ENCODE data around the gene CLTA. TPM values are rescaled to one million over a fixed set of nuclear protein-coding genes. Genes with fewer than 3 reads are reported as not detected.
A peak's percentile ranks its signal among the peaks of the same experiment; 100 is the strongest.

CLTA gene
- total and polyA plus RNA-seq, 10 of the 15 experiments (the other 5 are each of a cell fraction or from before 2014, with no cell fraction given): 49.0 to 241 (median 168) TPM

- TF ChIP-seq E4F1 (IDR thresholded peaks at IDR 0.05; ENCODE audit: borderline replicate concordance, partially characterized antibody): peak; percentile 51
- peak; percentile 96 for TF ChIP-seq POLR2AphosphoS2 (IDR thresholded peaks at IDR 0.05; ENCODE audit: low read depth, low read length)
- peak; percentile 86 for TF ChIP-seq POLR2AphosphoS5 (IDR thresholded peaks at IDR 0.05; ENCODE audit: low read length)
- no peak for TF ChIP-seq USF1 (IDR thresholded peaks at IDR 0.05; ENCODE audit: borderline replicate concordance, extremely low read length, insufficient read depth, low read depth, low read length)
- peak; percentile 90; the same call in 1 of the 2 replicates for TF ChIP-seq RB1 (IDR thresholded peaks at IDR 0.05; ENCODE audit: borderline replicate concordance)
- peak; percentile 78 for TF ChIP-seq NBN (IDR thresholded peaks at IDR 0.05)
- no peak for TF ChIP-seq ZBTB40 (IDR thresholded peaks at IDR 0.05; ENCODE audit: borderline replicate concordance)
- peak; percentile 84 for TF ChIP-seq ESRRA (IDR thresholded peaks at IDR 0.05; ENCODE audit: low read length)
- peak; percentile 81 to 83 for TF ChIP-seq BHLHE40 (IDR thresholded peaks at IDR 0.05; ENCODE audit: borderline replicate concordance in 1 of 2, low read depth in 2 of 2, low read length in 1 of 2)
- no peak for TF ChIP-seq BMI1 (IDR thresholded peaks at IDR 0.05; ENCODE audit: borderline replicate concordance)
- TF ChIP-seq, protein P1, sequence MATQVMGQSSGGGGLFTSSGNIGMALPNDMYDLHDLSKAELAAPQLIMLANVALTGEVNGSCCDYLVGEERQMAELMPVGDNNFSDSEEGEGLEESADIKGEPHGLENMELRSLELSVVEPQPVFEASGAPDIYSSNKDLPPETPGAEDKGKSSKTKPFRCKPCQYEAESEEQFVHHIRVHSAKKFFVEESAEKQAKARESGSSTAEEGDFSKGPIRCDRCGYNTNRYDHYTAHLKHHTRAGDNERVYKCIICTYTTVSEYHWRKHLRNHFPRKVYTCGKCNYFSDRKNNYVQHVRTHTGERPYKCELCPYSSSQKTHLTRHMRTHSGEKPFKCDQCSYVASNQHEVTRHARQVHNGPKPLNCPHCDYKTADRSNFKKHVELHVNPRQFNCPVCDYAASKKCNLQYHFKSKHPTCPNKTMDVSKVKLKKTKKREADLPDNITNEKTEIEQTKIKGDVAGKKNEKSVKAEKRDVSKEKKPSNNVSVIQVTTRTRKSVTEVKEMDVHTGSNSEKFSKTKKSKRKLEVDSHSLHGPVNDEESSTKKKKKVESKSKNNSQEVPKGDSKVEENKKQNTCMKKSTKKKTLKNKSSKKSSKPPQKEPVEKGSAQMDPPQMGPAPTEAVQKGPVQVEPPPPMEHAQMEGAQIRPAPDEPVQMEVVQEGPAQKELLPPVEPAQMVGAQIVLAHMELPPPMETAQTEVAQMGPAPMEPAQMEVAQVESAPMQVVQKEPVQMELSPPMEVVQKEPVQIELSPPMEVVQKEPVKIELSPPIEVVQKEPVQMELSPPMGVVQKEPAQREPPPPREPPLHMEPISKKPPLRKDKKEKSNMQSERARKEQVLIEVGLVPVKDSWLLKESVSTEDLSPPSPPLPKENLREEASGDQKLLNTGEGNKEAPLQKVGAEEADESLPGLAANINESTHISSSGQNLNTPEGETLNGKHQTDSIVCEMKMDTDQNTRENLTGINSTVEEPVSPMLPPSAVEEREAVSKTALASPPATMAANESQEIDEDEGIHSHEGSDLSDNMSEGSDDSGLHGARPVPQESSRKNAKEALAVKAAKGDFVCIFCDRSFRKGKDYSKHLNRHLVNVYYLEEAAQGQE (IDR thresholded peaks at IDR 0.05; ENCODE audit: low read depth, low read length): peak; percentile 55; the same call in 1 of the 2 replicates
- TF ChIP-seq ZZZ3 (IDR thresholded peaks at IDR 0.05; ENCODE audit: control insufficient read depth, insufficient read length, low read depth): no peak
- peak; percentile 67; the same call in 1 of the 2 replicates for TF ChIP-seq NKRF (conservative IDR thresholded peaks at IDR 0.05)
- peak; percentile 94 for TF ChIP-seq MAX (IDR thresholded peaks at IDR 0.05; ENCODE audit: low read depth, low read length)
Measured at GRCh38 chr9:36258208-36258995, 67.7 kb downstream of the CLTA start, which contains the start of gene GNE (continued).
